ENCODE results near the gene GJA4. TPM values are rescaled to one million over a fixed set of nuclear protein-coding genes. Genes with fewer than 3 reads are reported as not detected.

GJA4 gene
- total and polyA plus RNA-seq, 2 of the 13 experiments (the other 11 are each of a cell fraction or from before 2014, with no cell fraction given), result not detected

DNA sequence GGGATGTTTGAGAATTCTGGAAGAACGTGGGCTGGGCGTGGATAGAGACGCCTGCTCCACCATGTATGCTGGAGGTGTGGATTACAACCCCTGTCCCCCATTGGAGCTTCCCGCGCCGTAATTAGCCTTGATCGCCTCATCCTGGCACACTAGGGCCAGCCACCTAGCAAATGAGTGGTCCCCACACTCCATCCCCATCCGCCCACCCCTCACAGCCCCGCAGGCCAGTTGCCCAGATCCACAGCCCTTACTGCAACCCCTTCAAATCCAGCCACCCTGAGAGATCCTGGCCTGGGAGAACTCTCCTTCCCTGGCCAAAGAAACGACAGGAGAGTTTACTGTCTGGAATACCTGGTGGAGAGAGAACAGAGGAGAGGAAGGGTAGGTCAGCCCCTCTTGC is 375 bp upstream of the GJA4 start (continued):
- no peak for TF ChIP-seq ZMAT3 (CRISPR knock-in tag; conservative IDR thresholded peaks at IDR 0.05)
- TF ChIP-seq GFI1 (CRISPR knock-in tag; IDR thresholded peaks at IDR 0.05; ENCODE audit: borderline replicate concordance), result no peak
- TF ChIP-seq, protein P1, sequence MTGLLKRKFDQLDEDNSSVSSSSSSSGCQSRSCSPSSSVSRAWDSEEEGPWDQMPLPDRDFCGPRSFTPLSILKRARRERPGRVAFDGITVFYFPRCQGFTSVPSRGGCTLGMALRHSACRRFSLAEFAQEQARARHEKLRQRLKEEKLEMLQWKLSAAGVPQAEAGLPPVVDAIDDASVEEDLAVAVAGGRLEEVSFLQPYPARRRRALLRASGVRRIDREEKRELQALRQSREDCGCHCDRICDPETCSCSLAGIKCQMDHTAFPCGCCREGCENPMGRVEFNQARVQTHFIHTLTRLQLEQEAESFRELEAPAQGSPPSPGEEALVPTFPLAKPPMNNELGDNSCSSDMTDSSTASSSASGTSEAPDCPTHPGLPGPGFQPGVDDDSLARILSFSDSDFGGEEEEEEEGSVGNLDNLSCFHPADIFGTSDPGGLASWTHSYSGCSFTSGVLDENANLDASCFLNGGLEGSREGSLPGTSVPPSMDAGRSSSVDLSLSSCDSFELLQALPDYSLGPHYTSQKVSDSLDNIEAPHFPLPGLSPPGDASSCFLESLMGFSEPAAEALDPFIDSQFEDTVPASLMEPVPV (CRISPR knock-in tag; IDR thresholded peaks at IDR 0.05), result no peak
- no peak for TF ChIP-seq RNF2 (conservative IDR thresholded peaks at IDR 0.05; ENCODE audit: low read depth)
- TF ChIP-seq PHB2 (IDR thresholded peaks at IDR 0.05; ENCODE audit: partially characterized antibody), result no peak
- TF ChIP-seq ZFX (CRISPR knock-in tag; IDR thresholded peaks at IDR 0.05; ENCODE audit: low read depth), result no peak
- no peak for TF ChIP-seq ELF3 (CRISPR knock-in tag; IDR thresholded peaks at IDR 0.05)

DNA sequence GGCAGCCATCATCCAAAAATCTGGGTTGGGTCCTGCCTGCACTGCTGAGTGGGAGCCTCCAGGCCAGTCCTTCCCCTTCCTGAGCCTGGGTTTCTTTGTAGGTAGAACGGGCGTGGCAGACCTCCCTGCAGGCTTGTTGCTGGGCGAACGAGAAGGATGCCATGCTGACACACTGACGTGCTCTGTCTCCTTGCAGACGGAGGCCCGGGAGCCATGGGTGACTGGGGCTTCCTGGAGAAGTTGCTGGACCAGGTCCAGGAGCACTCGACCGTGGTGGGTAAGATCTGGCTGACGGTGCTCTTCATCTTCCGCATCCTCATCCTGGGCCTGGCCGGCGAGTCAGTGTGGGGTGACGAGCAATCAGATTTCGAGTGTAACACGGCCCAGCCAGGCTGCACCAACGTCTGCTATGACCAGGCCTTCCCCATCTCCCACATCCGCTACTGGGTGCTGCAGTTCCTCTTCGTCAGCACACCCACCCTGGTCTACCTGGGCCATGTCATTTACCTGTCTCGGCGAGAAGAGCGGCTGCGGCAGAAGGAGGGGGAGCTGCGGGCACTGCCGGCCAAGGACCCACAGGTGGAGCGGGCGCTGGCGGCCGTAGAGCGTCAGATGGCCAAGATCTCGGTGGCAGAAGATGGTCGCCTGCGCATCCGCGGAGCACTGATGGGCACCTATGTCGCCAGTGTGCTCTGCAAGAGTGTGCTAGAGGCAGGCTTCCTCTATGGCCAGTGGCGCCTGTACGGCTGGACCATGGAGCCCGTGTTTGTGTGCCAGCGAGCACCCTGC is 1.4 kb downstream of the GJA4 start:
- H3K4me3 ChIP-seq (replicated peaks in 1 of 3; ENCODE audit: insufficient read depth in 1 of 3, low read depth in 2 of 3, low read length in 3 of 3), result no peak overlapping the region
- ChIA-PET CTCF (ENCODE audit: low intra/inter-chr PET ratio, low total read pairs) (no interaction called here), POLR2A (no interaction called here)
- no peaks in the 10 kb centered on the region for H3K79me2 ChIP-seq (ENCODE audit: insufficient read depth, low read length)
- DNase-seq (ENCODE audit: low spot score) (no peak), FAIRE-seq (no peak), ATAC-seq (no peak)
- H3K9me3 ChIP-seq (ENCODE audit: low read length), result no peaks in the 10 kb centered on the region
- no TSS peak for BruUV-seq (replicated peaks)
- intact Hi-C loops (cut with micrococcal nuclease; ENCODE audit: unreplicated experiment), result no loop called here
- in situ Hi-C loops (cut with HindIII; ENCODE audit: extremely low pct_ligation_motif_present, low pct_unique_long_range_greater_than_20kb), result no loop called here
- no peaks in the 10 kb centered on the region for H3K4me1 ChIP-seq (ENCODE audit: insufficient read depth, low read length)
- WGBS (ENCODE audit: low lambda C conversion rate), result 67% methylated on average over 15 of the region's 40 CpGs
- H3K4me2 ChIP-seq (ENCODE audit: low read depth, low read length), result no peak overlapping the region
- no peak overlapping the region for H3K9ac ChIP-seq (ENCODE audit: insufficient read depth, low read depth, low read length)
- no peak overlapping the region for H3K27ac ChIP-seq (ENCODE audit: extremely low read length, insufficient read depth, low read length)
- peaks cover 1 to 45% of the 10 kb centered on the region in 2 experiments; a peak in 4 of 5 replicates for H3K27me3 ChIP-seq (ENCODE audit: control insufficient read depth in 1 of 2, insufficient read depth in 2 of 2, low read length in 2 of 2)
- no peak overlapping the region for H2AFZ ChIP-seq (ENCODE audit: low read length)
- H4K20me1 ChIP-seq (ENCODE audit: insufficient read depth, low read length), result no peaks in the 10 kb centered on the region
- H3K36me3 ChIP-seq (replicated peaks in 1 of 2; ENCODE audit: control insufficient read depth in 1 of 2, insufficient read depth in 2 of 2, low read length in 2 of 2), result no peaks in the 10 kb centered on the region
- TF ChIP-seq GABPB1 (CRISPR knock-in tag; IDR thresholded peaks at IDR 0.05) (no peak), FOSL1 (CRISPR knock-in tag; IDR thresholded peaks at IDR 0.05; ENCODE audit: borderline replicate concordance) (no peak), GATAD2A (CRISPR knock-in tag; IDR thresholded peaks at IDR 0.05) (no peak)

Data from HepG2 (cell line).